HG02852 (cell line): Measurements from ENCODE around the gene FAM151B.

Source experiments
- ATAC-seq: cut with Tn5 transposase; IDR thresholded peaks from one replicate; pipeline ENCODE4 v1.9.1; 2021; ENCODE audit warnings: mild to moderate bottlenecking, moderate library complexity; ENCODE audit not compliant: unreplicated experiment

Gene FAM151B

GRCh38 chr5:80584770-80585169 lies 96.9 kb downstream of the FAM151B start:
- no peak for ATAC-seq

GRCh38 chr5:80588858-80589540 lies 101.1 kb downstream of the FAM151B start:
- ATAC-seq, result no peak

GRCh38 chr5:80590766-80591165 lies 102.9 kb downstream of the FAM151B start:
- ATAC-seq, result no peak

GRCh38 chr5:80591352-80591751 lies 103.5 kb downstream of the FAM151B start:
- no peak for ATAC-seq

- ATAC-seq, result no peak
Measured at GRCh38 chr5:80592105-80592504, 104.2 kb downstream of the FAM151B start.
